Chondrocyte (in vitro differentiated cells): ENCODE measurements around the gene STAT4. TPM values are rescaled to one million over a fixed set of nuclear protein-coding genes. Genes with fewer than 3 reads are reported as not detected.

Source experiments
- DNase-seq: peaks from one replicate; pipeline ENCODE4 v3.0.0; 2021; ENCODE audit warnings: mixed read lengths, low spot score
- H3K27ac Mint-ChIP-seq: one replicate; pipeline ENCODE4 v1.8.0; 2021; ENCODE audit warnings: mild to moderate bottlenecking, moderate library complexity, mixed read lengths; ENCODE audit not compliant: unreplicated experiment
- H3K27me3 Mint-ChIP-seq: 2 replicates; pipeline ENCODE4 v1.8.0; 2021; ENCODE audit warnings: low read depth, mixed read lengths
- H3K36me3 Mint-ChIP-seq: 2 replicates; pipeline ENCODE4 v1.8.0; 2021; ENCODE audit warnings: low read depth, mixed read lengths
- H3K4me1 Mint-ChIP-seq: 2 replicates; pipeline ENCODE4 v1.8.0; 2021; ENCODE audit warnings: low read depth, mild to moderate bottlenecking, mixed read lengths
- H3K4me3 Mint-ChIP-seq: one replicate; pipeline ENCODE4 v1.8.0; 2021; ENCODE audit warnings: mild to moderate bottlenecking, moderate library complexity, mixed read lengths; ENCODE audit not compliant: unreplicated experiment
- H3K9me3 Mint-ChIP-seq: 2 replicates; pipeline ENCODE4 v1.8.0; 2021; ENCODE audit warnings: low read depth, mixed read lengths
- total RNA-seq: library from RNA; stranded (reverse); gene quantifications from 3 replicates; pipeline ENCODE4 v1.2.1, GENCODE V29; 2021
- TF ChIP-seq, protein P1 (sequence below): fragments of 200-600 bp; sonication (generic); IDR thresholded peaks from 2 replicates; pipeline ENCODE4 v1.5.0; 2021; ENCODE audit warnings: antibody characterized with exemption, mild to moderate bottlenecking, moderate library complexity

STAT4 gene
- total RNA-seq, 1 donor from 2014 or later, result 12.4 TPM

DNA sequence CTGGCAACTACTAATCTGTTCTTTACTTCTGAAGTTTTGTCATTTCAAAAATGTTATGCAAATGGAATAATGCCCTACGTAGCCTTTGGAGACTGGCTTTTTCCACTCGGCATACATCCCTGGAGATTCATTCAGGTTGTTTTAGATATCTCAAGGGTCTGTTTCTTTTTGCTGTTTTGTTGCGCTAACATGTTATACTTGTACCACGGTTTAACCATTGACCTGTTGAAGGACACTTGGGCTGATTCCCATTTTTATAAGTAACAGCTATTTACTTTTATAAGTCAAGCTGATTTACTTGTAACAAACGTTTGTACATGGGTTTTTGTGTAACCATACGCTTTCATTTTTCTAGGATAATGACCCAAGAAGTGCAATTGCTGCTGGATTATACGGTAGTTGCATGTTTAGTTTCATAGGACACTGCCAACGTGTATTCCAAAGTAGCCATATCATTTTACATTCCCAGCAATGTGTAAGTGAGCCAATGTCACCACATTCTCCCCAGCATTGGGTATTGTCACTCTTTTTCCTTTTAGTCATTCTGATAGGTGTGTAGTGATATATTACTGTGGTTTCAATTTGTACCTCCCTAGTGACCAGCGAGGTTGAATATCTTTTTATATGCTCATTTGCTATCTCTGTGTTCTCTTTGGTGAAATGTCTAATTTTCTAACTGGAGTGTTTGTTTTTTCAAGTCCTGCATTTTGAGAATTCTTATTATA, 36.5 kb upstream of the STAT4 start:
- no peaks in the 10 kb centered on the region for H3K36me3 Mint-ChIP-seq
- no peak overlapping the region for H3K4me3 Mint-ChIP-seq
- H3K9me3 Mint-ChIP-seq, result no peaks in the 10 kb centered on the region
- TF ChIP-seq, protein P1, sequence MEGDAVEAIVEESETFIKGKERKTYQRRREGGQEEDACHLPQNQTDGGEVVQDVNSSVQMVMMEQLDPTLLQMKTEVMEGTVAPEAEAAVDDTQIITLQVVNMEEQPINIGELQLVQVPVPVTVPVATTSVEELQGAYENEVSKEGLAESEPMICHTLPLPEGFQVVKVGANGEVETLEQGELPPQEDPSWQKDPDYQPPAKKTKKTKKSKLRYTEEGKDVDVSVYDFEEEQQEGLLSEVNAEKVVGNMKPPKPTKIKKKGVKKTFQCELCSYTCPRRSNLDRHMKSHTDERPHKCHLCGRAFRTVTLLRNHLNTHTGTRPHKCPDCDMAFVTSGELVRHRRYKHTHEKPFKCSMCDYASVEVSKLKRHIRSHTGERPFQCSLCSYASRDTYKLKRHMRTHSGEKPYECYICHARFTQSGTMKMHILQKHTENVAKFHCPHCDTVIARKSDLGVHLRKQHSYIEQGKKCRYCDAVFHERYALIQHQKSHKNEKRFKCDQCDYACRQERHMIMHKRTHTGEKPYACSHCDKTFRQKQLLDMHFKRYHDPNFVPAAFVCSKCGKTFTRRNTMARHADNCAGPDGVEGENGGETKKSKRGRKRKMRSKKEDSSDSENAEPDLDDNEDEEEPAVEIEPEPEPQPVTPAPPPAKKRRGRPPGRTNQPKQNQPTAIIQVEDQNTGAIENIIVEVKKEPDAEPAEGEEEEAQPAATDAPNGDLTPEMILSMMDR, result no peak
- H3K27ac Mint-ChIP-seq, result peak overlapping the region; percentile 18
- H3K4me1 Mint-ChIP-seq, result peaks cover 42% of the 10 kb centered on the region
- no peak for DNase-seq
- no peaks in the 10 kb centered on the region for H3K27me3 Mint-ChIP-seq

- Mint-ChIP-seq H3K9me3 (no peaks in the 10 kb centered on the region), H3K4me1 (peaks cover 42% of the 10 kb centered on the region), H3K36me3 (no peaks in the 10 kb centered on the region), H3K27me3 (no peaks in the 10 kb centered on the region), H3K27ac (no peak overlapping the region), H3K4me3 (no peak overlapping the region)
- DNase-seq, result no peak
- TF ChIP-seq, protein P1, result no peak
Measured at GRCh38 chr2:191184457-191184856, 33.7 kb upstream of the STAT4 start.

GRCh38 chr2:191183516-191183915, 32.7 kb upstream of the STAT4 start:
- TF ChIP-seq, protein P1, result no peak
- Mint-ChIP-seq H3K9me3 (no peaks in the 10 kb centered on the region), H3K4me1 (peaks cover 45% of the 10 kb centered on the region), H3K36me3 (no peaks in the 10 kb centered on the region), H3K27me3 (no peaks in the 10 kb centered on the region), H3K4me3 (no peak overlapping the region), H3K27ac (no peak overlapping the region)
- no peak for DNase-seq

DNA sequence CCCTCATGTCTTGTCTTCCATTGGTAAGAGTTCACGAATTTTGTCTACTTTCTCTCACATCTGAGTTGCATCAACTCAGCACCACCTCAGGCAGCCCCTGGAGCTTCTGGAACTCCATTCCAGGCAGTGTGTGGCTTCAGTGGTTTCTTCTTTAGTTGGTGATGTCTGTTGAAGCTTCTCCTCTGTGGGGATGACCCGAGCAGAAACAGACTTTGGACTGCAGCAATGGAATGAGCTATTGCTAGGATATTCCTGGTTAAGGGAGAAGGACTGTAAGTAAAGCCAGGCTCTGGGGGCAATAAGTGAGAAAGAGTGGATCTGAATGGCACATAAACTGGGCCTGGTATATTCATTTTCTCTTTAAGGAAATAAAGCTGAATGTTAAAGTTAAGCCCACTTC, 32.3 kb upstream of the STAT4 start:
- Mint-ChIP-seq H3K27me3 (no peaks in the 10 kb centered on the region), H3K4me1 (peaks cover 41% of the 10 kb centered on the region), H3K4me3 (no peak overlapping the region), H3K27ac (no peak overlapping the region), H3K36me3 (no peaks in the 10 kb centered on the region), H3K9me3 (no peaks in the 10 kb centered on the region)
- DNase-seq, result no peak
- TF ChIP-seq, protein P1, result no peak

DNA sequence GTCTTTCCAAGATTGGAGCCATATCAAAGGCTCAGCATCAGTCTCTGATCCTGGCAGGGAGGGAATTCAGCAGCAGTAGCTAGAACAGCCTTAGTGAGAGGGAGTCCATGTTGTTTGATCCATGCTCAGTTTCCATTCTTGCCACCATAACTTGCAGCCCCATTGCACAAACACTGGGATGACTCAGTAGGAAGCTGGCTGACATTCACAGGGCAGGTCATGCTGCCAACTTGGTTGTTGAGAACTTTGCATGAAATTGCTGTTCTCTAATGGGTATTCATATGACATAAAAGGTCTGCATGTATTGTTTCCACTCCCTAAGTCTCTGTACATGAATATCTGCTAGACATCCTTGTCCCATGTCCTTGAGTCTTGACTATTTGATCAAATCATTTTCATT, 29.9 kb upstream of the STAT4 start:
- H3K27me3 Mint-ChIP-seq, result no peaks in the 10 kb centered on the region
- peaks cover 33% of the 10 kb centered on the region for H3K4me1 Mint-ChIP-seq
- H3K36me3 Mint-ChIP-seq, result no peaks in the 10 kb centered on the region
- H3K27ac Mint-ChIP-seq, result no peak overlapping the region
- H3K9me3 Mint-ChIP-seq, result no peaks in the 10 kb centered on the region
- no peak overlapping the region for H3K4me3 Mint-ChIP-seq
- TF ChIP-seq, protein P1, result no peak
- DNase-seq, result no peak
